PFSK-1 (cell line): ENCODE results near the gene HHAT.

Experiments used
- FOXP2 ChIP-seq: optimal IDR thresholded peaks from 2 replicates; pipeline ENCODE3; 2011; ENCODE audit warnings: borderline replicate concordance, control low read depth, inconsistent platforms; ENCODE audit not compliant: insufficient read depth; ENCODE audit errors: extremely low read length, extremely low read depth
- POLR2AphosphoS5 ChIP-seq: IDR thresholded peaks from 2 replicates; pipeline ENCODE4 v1.6.1; 2012; ENCODE audit warnings: low read depth, mild to moderate bottlenecking, control low read depth, low read length, moderate library complexity
- REST ChIP-seq, 2 experiments: IDR thresholded peaks; 2 replicates each; pipeline versions ENCODE4 v1.6.1 to v1.8.0; 2011 to 2012; ENCODE audit warnings: low read depth in 2 of 2, low read length in 2 of 2, control low read depth in 1 of 2, inconsistent platforms in 1 of 2, mild to moderate bottlenecking in 1 of 2, moderate library complexity in 1 of 2; ENCODE audit not compliant: insufficient read depth in 1 of 2
- SIN3A ChIP-seq: IDR thresholded peaks from 2 replicates; pipeline ENCODE4 v1.6.1; 2012; ENCODE audit warnings: mild to moderate bottlenecking, low read length, moderate library complexity, borderline replicate concordance; ENCODE audit not compliant: insufficient read depth
- TAF1 ChIP-seq: IDR thresholded peaks from 2 replicates; pipeline ENCODE4 v1.6.1; 2012; ENCODE audit warnings: low read length, control low read depth, borderline replicate concordance; ENCODE audit not compliant: insufficient read depth

The HHAT gene

GRCh38 chr1:210676539-210676938 is 347.8 kb downstream of the HHAT start:
- no peak for TF ChIP-seq TAF1
- TF ChIP-seq SIN3A, result no peak
- no peak for TF ChIP-seq POLR2AphosphoS5
- TF ChIP-seq FOXP2, result no peak
- TF ChIP-seq REST (IDR thresholded peaks at IDR 0.05; ENCODE audit: insufficient read depth in 1 of 2, low read depth in 2 of 2, low read length in 2 of 2), result no peak

- TF ChIP-seq FOXP2 (no peak), SIN3A (no peak)
Observed at GRCh38 chr1:210677533-210677932, 348.8 kb downstream of the HHAT start.

- TF ChIP-seq REST (IDR thresholded peaks at IDR 0.05; ENCODE audit: insufficient read depth in 1 of 2, low read depth in 2 of 2, low read length in 2 of 2) (no peak), TAF1 (no peak), POLR2AphosphoS5 (no peak), FOXP2 (no peak), SIN3A (no peak)
Observed at GRCh38 chr1:210678306-210678705, 349.6 kb downstream of the HHAT start.

GRCh38 chr1:210681158-210681557 is 352.5 kb downstream of the HHAT start:
- TF ChIP-seq POLR2AphosphoS5 (no peak), REST (IDR thresholded peaks at IDR 0.05; ENCODE audit: insufficient read depth in 1 of 2, low read depth in 2 of 2, low read length in 2 of 2) (no peak), SIN3A (no peak), FOXP2 (no peak), TAF1 (no peak)

GRCh38 chr1:210683403-210684047 is 354.8 kb downstream of the HHAT start:
- no peak for TF ChIP-seq POLR2AphosphoS5
- no peak for TF ChIP-seq SIN3A
- no peak for TF ChIP-seq FOXP2
- no peak for TF ChIP-seq REST (IDR thresholded peaks at IDR 0.05; ENCODE audit: insufficient read depth in 1 of 2, low read depth in 2 of 2, low read length in 2 of 2)
- no peak for TF ChIP-seq TAF1
